Measurements from ENCODE around the gene PITX3.

Gene PITX3

DNA sequence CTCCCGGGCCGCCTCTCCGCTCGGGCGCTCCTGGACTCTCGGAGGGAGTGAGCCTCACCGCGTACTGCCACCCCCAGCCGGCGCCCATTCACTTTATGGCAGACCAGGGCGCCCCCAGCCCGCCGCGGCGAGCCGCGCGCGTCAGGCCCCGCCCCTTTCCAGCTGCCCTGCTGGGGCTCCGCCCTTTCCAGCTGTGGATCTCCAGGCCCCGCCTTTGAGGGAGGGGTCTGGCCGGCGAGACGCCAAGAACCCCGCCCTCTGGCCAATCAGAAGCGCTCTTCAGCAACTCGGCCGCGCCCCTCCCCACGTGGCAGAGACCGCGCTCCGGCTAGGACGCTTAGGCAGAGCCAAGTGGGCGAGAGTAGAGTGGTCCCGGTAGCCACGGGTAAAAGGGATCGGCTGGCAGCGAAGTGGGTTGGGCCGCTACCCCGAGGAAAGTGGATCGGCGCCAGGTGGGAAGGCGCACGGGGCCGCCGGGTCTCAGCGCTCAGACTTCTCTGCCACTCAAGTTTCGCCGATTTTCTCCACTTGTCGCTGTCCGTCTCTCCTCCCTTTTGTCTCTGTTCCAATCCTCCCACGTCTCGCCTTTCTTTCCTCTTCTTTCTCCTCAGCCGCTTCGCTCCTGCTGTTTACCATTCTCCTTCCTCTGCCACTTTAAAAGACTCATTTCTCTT lies at the start of gene PITX3:
Gene PITX3 (minus strand): TSS at position 69 of the 674 bp plus-strand sequence. CDS start 9,432 bp downstream, outside the sequence.
- TF ChIP-seq, protein P1, sequence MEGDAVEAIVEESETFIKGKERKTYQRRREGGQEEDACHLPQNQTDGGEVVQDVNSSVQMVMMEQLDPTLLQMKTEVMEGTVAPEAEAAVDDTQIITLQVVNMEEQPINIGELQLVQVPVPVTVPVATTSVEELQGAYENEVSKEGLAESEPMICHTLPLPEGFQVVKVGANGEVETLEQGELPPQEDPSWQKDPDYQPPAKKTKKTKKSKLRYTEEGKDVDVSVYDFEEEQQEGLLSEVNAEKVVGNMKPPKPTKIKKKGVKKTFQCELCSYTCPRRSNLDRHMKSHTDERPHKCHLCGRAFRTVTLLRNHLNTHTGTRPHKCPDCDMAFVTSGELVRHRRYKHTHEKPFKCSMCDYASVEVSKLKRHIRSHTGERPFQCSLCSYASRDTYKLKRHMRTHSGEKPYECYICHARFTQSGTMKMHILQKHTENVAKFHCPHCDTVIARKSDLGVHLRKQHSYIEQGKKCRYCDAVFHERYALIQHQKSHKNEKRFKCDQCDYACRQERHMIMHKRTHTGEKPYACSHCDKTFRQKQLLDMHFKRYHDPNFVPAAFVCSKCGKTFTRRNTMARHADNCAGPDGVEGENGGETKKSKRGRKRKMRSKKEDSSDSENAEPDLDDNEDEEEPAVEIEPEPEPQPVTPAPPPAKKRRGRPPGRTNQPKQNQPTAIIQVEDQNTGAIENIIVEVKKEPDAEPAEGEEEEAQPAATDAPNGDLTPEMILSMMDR (IDR thresholded peaks at IDR 0.05), result no peak

DNA sequence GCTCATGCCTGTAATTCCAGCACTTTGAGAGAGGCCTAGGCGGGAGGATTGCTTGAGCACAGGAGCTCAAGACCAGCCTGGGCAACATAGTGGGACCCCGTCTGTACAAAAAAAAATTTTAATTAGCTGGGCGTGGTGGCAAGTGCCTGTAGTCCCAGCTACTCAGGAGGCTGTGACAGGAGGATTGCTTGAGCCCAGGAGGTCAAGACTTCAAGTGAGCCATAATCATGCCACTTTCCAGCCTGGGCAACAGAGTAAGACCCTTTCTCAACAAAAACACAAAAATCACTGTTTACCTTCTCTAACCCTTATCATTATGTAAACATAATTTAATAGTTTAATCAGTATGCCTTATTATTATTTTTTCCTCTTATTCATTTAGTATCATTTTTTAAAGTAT lies 48.5 kb upstream of the PITX3 start:
- TF ChIP-seq, protein P1 (IDR thresholded peaks at IDR 0.05), result no peak

DNA sequence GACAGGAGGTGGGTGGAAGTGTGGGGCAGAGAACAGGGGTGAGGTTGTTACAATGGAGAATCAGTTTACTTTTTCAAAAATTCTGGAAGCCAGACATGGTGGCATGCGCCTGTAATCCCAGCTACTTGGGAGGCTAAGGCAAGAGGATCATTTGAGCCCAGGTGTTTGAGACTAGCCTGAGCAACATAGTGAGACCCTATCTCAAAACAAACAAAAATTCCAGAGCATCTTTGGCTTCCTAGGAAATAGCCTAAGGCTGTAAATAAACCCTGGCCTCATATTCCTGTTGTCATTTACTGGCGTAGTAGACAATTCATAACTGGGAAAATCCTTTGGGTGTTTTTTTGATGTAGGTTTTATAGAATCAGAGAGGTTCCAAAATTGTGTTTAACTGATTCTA lies 48.0 kb upstream of the PITX3 start:
- TF ChIP-seq, protein P1 (IDR thresholded peaks at IDR 0.05), result no peak

DNA sequence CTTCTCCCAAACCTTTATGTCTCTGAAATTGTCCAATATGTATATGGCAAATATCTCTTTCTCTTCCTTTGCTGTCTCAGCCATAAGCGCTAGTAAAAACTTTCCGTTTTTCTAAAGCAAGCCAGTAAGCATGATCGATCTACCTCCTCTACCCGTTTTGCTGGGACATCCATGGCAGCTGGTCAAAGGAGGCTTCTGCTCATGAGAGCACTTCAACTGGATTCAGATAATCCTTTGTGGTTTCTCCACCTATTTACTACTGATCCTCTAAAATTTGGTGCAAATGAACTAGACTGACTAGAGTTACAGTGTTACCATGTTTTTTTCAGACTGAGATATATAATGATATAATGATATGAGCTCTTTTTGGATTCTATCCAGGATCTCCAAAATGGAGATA lies 46.7 kb upstream of the PITX3 start:
- TF ChIP-seq, protein P1 (IDR thresholded peaks at IDR 0.05), result no peak

DNA sequence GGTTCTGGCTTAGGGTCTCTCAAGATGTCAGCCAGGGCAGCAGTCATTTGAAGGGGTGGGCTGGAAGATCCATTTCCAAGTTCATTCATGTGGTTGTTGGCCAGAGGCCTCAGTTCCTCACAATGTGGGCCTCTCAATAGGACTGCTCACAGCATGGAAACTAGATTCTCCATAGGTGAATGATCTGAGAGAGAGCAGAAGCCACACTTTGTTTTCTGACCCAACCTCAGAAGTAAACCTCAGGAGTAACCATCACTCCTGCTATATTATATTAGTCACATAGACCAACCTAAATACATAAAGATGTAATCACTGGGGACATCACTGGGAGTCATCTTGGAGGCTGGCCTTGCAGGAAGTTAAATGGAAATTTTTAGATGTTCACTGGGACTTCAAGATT lies 46.2 kb upstream of the PITX3 start:
- TF ChIP-seq, protein P1 (IDR thresholded peaks at IDR 0.05), result no peak

DNA sequence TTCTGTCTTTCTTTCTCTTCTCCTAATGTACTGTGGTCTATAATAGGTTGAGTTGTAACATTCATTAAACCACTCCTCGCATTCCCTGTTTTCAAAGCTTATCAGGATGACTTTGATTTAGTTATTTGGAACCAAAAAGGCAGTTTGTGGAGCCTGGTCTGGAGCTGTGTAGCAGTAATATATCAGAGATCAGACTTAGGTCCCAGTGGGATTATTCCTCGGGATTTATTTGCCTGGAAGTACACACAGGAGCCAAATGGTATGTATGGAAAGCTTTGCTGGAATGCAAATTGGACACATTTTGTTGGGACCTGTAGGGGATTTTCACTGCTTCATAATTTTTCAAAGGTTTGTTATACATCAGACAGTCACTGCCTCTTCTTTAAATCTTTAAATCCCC lies 44.9 kb upstream of the PITX3 start:
- TF ChIP-seq, protein P1 (IDR thresholded peaks at IDR 0.05), result no peak

DNA sequence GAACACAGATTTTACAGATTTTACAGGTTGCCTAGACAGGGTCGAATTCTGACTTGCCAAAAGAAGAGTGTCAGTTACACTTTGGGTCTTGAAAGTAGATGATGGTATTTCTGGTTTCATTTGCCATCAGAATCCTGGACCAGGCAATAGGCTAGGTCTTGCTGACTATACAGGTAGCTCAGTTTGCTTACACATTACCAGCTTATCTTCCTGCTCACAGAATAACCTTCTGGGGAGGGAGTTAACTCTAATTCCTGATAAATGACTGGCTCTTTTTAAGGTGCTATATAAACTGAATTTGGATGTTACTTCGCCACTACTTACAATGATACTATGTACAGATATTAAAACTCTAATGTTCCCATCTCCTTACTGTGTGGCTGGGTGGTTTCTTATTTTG lies 43.8 kb upstream of the PITX3 start:
- TF ChIP-seq, protein P1 (IDR thresholded peaks at IDR 0.05), result no peak

DNA sequence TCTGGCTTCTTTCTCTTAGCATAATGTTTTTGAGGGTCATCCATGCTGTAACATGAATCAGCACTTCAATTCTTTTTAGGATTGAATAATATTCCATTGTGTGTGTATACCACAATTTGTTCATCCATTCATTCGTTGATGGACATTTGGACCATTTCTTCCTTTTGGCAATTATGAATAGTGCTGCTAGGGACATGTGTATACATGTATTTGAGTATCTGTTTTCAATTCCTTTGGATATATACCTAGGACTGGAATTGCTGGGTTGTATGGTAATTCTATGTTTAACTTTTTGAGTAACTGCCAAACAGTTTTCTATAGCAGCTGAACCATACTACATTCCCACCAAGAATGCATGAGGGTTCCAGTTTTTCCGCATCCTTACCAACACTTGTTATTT lies 43.2 kb upstream of the PITX3 start:
- TF ChIP-seq, protein P1 (IDR thresholded peaks at IDR 0.05), result no peak
